22Rv1 (cell line): ENCODE data around the gene DNAI2.

Experiments used
- H3K27ac ChIP-seq: fragments of 450-650 bp; 2 replicates; pipeline ENCODE4 v1.5.1; 2017
- ZFX ChIP-seq: fragments of 450-650 bp; IDR thresholded peaks from 2 replicates; pipeline ENCODE4 v1.6.1; 2017; ENCODE audit warnings: antibody characterized with exemption, borderline replicate concordance
- TF ChIP-seq, protein P1 (sequence below): fragments of 450-650 bp; IDR thresholded peaks from 2 replicates; pipeline ENCODE4 v1.5.1; 2017; ENCODE audit warnings: mild to moderate bottlenecking

DNAI2 gene

GRCh38 chr17:74309902-74310301 is 35.9 kb downstream of the DNAI2 start:
- H3K27ac ChIP-seq, result no peak overlapping the region
- TF ChIP-seq, protein P1, sequence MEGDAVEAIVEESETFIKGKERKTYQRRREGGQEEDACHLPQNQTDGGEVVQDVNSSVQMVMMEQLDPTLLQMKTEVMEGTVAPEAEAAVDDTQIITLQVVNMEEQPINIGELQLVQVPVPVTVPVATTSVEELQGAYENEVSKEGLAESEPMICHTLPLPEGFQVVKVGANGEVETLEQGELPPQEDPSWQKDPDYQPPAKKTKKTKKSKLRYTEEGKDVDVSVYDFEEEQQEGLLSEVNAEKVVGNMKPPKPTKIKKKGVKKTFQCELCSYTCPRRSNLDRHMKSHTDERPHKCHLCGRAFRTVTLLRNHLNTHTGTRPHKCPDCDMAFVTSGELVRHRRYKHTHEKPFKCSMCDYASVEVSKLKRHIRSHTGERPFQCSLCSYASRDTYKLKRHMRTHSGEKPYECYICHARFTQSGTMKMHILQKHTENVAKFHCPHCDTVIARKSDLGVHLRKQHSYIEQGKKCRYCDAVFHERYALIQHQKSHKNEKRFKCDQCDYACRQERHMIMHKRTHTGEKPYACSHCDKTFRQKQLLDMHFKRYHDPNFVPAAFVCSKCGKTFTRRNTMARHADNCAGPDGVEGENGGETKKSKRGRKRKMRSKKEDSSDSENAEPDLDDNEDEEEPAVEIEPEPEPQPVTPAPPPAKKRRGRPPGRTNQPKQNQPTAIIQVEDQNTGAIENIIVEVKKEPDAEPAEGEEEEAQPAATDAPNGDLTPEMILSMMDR, result no peak
- TF ChIP-seq ZFX, result no peak

- no peak overlapping the region for H3K27ac ChIP-seq
- TF ChIP-seq, protein P1, result no peak
- TF ChIP-seq ZFX, result no peak
Measured at GRCh38 chr17:74314877-74315276, 40.8 kb downstream of the DNAI2 start.

GRCh38 chr17:74316220-74316619 is 42.2 kb downstream of the DNAI2 start:
- TF ChIP-seq, protein P1, result no peak
- TF ChIP-seq ZFX, result no peak

DNA sequence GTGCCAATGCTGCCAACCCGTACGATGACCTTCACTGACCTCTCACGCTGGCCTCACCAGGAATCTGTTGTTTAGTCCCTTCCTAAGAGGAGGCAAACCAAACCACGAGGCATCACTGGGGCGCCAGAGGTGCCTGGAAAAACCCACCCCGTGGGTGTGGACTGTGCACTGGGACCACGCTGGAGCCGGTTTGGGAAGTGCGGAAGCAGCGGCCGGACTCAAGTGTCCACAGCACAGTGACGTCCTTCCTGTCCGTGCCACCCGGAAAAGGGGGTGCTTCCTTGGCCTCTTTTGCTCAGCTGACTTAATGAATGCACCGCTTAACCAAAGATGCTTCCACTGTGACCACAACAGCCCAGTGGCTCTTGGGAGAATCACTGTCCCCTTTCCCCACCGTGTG is 43.0 kb downstream of the DNAI2 start:
- no peak for TF ChIP-seq ZFX
- TF ChIP-seq, protein P1, result no peak
- no peak overlapping the region for H3K27ac ChIP-seq

More at GRCh38 chr17:74316220-74316619, 42.2 kb downstream of the DNAI2 start:
- H3K27ac ChIP-seq, result no peak overlapping the region

- no peak overlapping the region for H3K27ac ChIP-seq
- TF ChIP-seq, protein P1, result no peak
- no peak for TF ChIP-seq ZFX
Measured at GRCh38 chr17:74318391-74318790, 44.4 kb downstream of the DNAI2 start.

- H3K27ac ChIP-seq, result no peak overlapping the region
- TF ChIP-seq, protein P1, result no peak
- TF ChIP-seq ZFX, result no peak
Measured at GRCh38 chr17:74324521-74324920, 50.5 kb downstream of the DNAI2 start.

- TF ChIP-seq ZFX, result no peak
- TF ChIP-seq, protein P1, result no peak
- no peak overlapping the region for H3K27ac ChIP-seq
Measured at GRCh38 chr17:74325376-74325742, 51.3 kb downstream of the DNAI2 start.
